HCT116 (cell line): ENCODE measurements around the gene FOXR1. TPM values are rescaled to one million over a fixed set of nuclear protein-coding genes. Genes with fewer than 3 reads are reported as not detected.
A peak's percentile ranks its signal among the peaks of the same experiment; 100 is the strongest.
"Not testable (repeated sequence)": the region's sequence is repeated elsewhere in the genome, so short reads cannot be mapped to it uniquely, and the experiment has no call there.

Experiments used
- ATAC-seq: fragments of 200-7000 bp; cut with Tn5 transposase; 2 replicates; pipeline ENCODE4 v1.9.1; 2020; ENCODE audit warnings: mild to moderate bottlenecking, moderate library complexity
- BruUV-seq: library from RNA; stranded (reverse); fragments of 400-500 nt; replicated peaks from 2 replicates; lab custom pipeline; 2021; lab: Mats Ljungman, UMichigan
- CTCF ChIA-PET: fragments of 300-600 bp; sonication (Branson Sonifier 250); formaldehyde crosslinking; loops from one replicate; lab custom pipeline; 2021; ENCODE audit warnings: antibody characterized with exemption; lab: Charles Lee
- POLR2A ChIA-PET: fragments of 300-600, 350-600 bp; sonication (Branson Sonifier 250); formaldehyde crosslinking; loops from one replicate; lab custom pipeline; 2021; ENCODE audit warnings: antibody characterized with exemption; lab: Charles Lee
- RAD21 ChIA-PET, 2 experiments: fragments of 300-600 bp; sonication (Branson Sonifier 250); formaldehyde crosslinking; loops; one replicate each; lab custom pipeline; 2023; ENCODE audit warnings: low total read pairs in 2 of 2; ENCODE audit not compliant: uncharacterized antibody in 2 of 2, unreplicated experiment in 2 of 2, low non-redundant PET in 1 of 2; lab: Charles Lee
- DNase-seq: peaks from one replicate; pipeline ENCODE4 v3.0.0-alpha.2; 2010; ENCODE audit warnings: low read depth, low spot score
- H2AFZ ChIP-seq: fragments of 200-600 bp; shearing (Covaris generic), sonication (generic); 2 replicates; pipeline ENCODE4 v1.6.1; 2017; ENCODE audit warnings: low read depth, mixed run types, mixed read lengths, antibody characterized with exemption, low read length; ENCODE audit not compliant: poor library complexity, severe bottlenecking
- H3K27ac ChIP-seq: 2 replicates; pipeline ENCODE4 v1.5.1; 2012; ENCODE audit warnings: low read depth, low read length
- H3K27me3 ChIP-seq: fragments of 200-600 bp; sonication (generic); 2 replicates; pipeline ENCODE4 v1.6.1; 2016; ENCODE audit warnings: mixed run types, low read length, mixed read lengths; ENCODE audit not compliant: insufficient read depth
- H3K36me3 ChIP-seq, 2 experiments: fragments of 200-500 bp in 1 of 2; fragments of 200-600 bp in 1 of 2; sonication (Bioruptor generic) in 1 of 2; sonication (generic) in 1 of 2; 2 replicates each; pipeline versions ENCODE4 v1.5.1 to v1.6.1; 2014 to 2016; ENCODE audit warnings: low read length in 2 of 2, inconsistent platforms in 1 of 2, mixed read lengths in 1 of 2, mixed run types in 1 of 2; ENCODE audit not compliant: insufficient read depth in 2 of 2, control insufficient read depth in 1 of 2
- H3K4me1 ChIP-seq, 2 experiments: fragments of 200-600 bp in 1 of 2; sonication (generic) in 1 of 2; 2 replicates each; pipeline versions ENCODE4 v1.5.1 to v1.6.1; 2012 to 2017; ENCODE audit warnings: low read length in 2 of 2, inconsistent platforms in 1 of 2, mild to moderate bottlenecking in 1 of 2, mixed read lengths in 1 of 2, mixed run types in 1 of 2, moderate library complexity in 1 of 2; ENCODE audit not compliant: insufficient read depth in 2 of 2, control insufficient read depth in 1 of 2
- H3K4me2 ChIP-seq: fragments of 200-600 bp; sonication (generic); 2 replicates; pipeline ENCODE4 v1.6.1; 2017; ENCODE audit warnings: mixed run types, low read length, mixed read lengths
- H3K4me3 ChIP-seq, 2 experiments: fragments of 200-600 bp in 1 of 2; sonication (generic) in 1 of 2; replicated peaks in 1 of 2; 2 replicates each; pipeline ENCODE4 v1.5.1; 2011 to 2016; ENCODE audit warnings: low read length in 2 of 2, control low read depth in 1 of 2, low read depth in 1 of 2, mild to moderate bottlenecking in 1 of 2, mixed read lengths in 1 of 2, mixed run types in 1 of 2
- H3K79me2 ChIP-seq: fragments of 200-600 bp; sonication (generic); 2 replicates; pipeline ENCODE4 v1.6.1; 2017; ENCODE audit warnings: mild to moderate bottlenecking, mixed run types, low read length, moderate library complexity, mixed read lengths; ENCODE audit not compliant: insufficient read depth
- H3K9ac ChIP-seq: fragments of 200-600 bp; sonication (generic); 2 replicates; pipeline ENCODE4 v1.6.1; 2016; ENCODE audit warnings: low read length, mixed read lengths
- H3K9me2 ChIP-seq: fragments of 200-600 bp; sonication (generic), shearing (Covaris generic); 2 replicates; pipeline ENCODE4 v1.6.1; 2017; ENCODE audit warnings: mixed run types, mild to moderate bottlenecking, moderate library complexity; ENCODE audit not compliant: insufficient read depth
- H3K9me3 ChIP-seq, 2 experiments: fragments of 200-500 bp in 1 of 2; fragments of 200-600 bp in 1 of 2; sonication (Bioruptor generic) in 1 of 2; sonication (generic) in 1 of 2; 2 replicates each; pipeline ENCODE4 v1.6.1; 2014 to 2017; ENCODE audit warnings: low read length in 2 of 2, mixed read lengths in 2 of 2, inconsistent platforms in 1 of 2, low read depth in 1 of 2, mild to moderate bottlenecking in 1 of 2, mixed run types in 1 of 2, moderate library complexity in 1 of 2; ENCODE audit not compliant: control insufficient read depth in 1 of 2, insufficient read depth in 1 of 2
- H4K20me1 ChIP-seq: fragments of 200-600 bp; sonication (generic), shearing (Covaris generic); 2 replicates; pipeline ENCODE4 v1.6.1; 2017; ENCODE audit warnings: mixed run types, mild to moderate bottlenecking, moderate library complexity; ENCODE audit not compliant: insufficient read depth
- ATF3 ChIP-seq: IDR thresholded peaks from 2 replicates; pipeline ENCODE4 v1.6.1; 2012
- CBX3 ChIP-seq: IDR thresholded peaks from 2 replicates; pipeline ENCODE4 v1.6.1; 2012; ENCODE audit warnings: low read depth
- CEBPB ChIP-seq: IDR thresholded peaks from 2 replicates; pipeline ENCODE4 v1.6.1; 2012; ENCODE audit warnings: low read depth
- CTCF ChIP-seq, 3 experiments: fragments of 200-600 bp in 1 of 3; sonication (generic) in 1 of 3; IDR thresholded peaks in 2 of 3; conservative IDR thresholded peaks in 1 of 3; 2 replicates each; pipeline ENCODE4 v1.5.1; 2012 to 2017; ENCODE audit warnings: low read depth in 2 of 3, low read length in 2 of 3, antibody characterized with exemption in 1 of 3, borderline replicate concordance in 1 of 3, control low read depth in 1 of 3, mild to moderate bottlenecking in 1 of 3, mixed read lengths in 1 of 3, mixed run types in 1 of 3, moderate library complexity in 1 of 3; ENCODE audit not compliant: insufficient read depth in 1 of 3
- ELF1 ChIP-seq: IDR thresholded peaks from 2 replicates; pipeline ENCODE4 v1.6.1; 2012; ENCODE audit warnings: low read depth, borderline replicate concordance
- EZH2 ChIP-seq: fragments of 200-600 bp; sonication (generic); IDR thresholded peaks from 2 replicates; pipeline ENCODE4 v1.6.1; 2017; ENCODE audit warnings: antibody characterized with exemption, mixed run types
- FOSL1 ChIP-seq: IDR thresholded peaks from 2 replicates; pipeline ENCODE4 v1.6.1; 2012; ENCODE audit warnings: low read depth
- JUND ChIP-seq: IDR thresholded peaks from 2 replicates; pipeline ENCODE4 v1.6.1; 2012
- POLR2A ChIP-seq: IDR thresholded peaks from 2 replicates; pipeline ENCODE4 v1.7.0; 2011; ENCODE audit warnings: borderline replicate concordance; ENCODE audit not compliant: insufficient read depth, insufficient read length; ENCODE audit errors: extremely low read depth
- POLR2AphosphoS5 ChIP-seq: IDR thresholded peaks from 2 replicates; pipeline ENCODE4 v1.6.1; 2011; ENCODE audit warnings: mild to moderate bottlenecking, low read depth, low read length, moderate library complexity
- RAD21 ChIP-seq: IDR thresholded peaks from 2 replicates; pipeline ENCODE4 v1.6.1; 2012; ENCODE audit warnings: low read depth, mild to moderate bottlenecking
- SP1 ChIP-seq: IDR thresholded peaks from 2 replicates; pipeline ENCODE4 v1.6.1; 2012; ENCODE audit warnings: low read depth
- SRF ChIP-seq: IDR thresholded peaks from 2 replicates; pipeline ENCODE4 v1.6.1; 2012; ENCODE audit warnings: low read depth
- TCF7L2 ChIP-seq: IDR thresholded peaks from 2 replicates; pipeline ENCODE4 v1.7.0; 2011; ENCODE audit warnings: borderline replicate concordance, inconsistent platforms; ENCODE audit not compliant: insufficient read depth, insufficient read length; ENCODE audit errors: extremely low read depth
- YY1 ChIP-seq: IDR thresholded peaks from 2 replicates; pipeline ENCODE4 v1.6.1; 2011; ENCODE audit warnings: low read length, low read depth, moderate library complexity, mild to moderate bottlenecking; ENCODE audit not compliant: insufficient replicate concordance; ENCODE audit errors: extremely low read depth
- ZBTB33 ChIP-seq: IDR thresholded peaks from 2 replicates; pipeline ENCODE4 v1.6.1; 2011; ENCODE audit warnings: mild to moderate bottlenecking, low read length, moderate library complexity; ENCODE audit not compliant: insufficient replicate concordance; ENCODE audit errors: extremely low read depth
- ZFX ChIP-seq: fragments of 450-650 bp; IDR thresholded peaks from 2 replicates; pipeline ENCODE4 v1.6.1; 2017
- ZNF274 ChIP-seq: fragments of 200-500 bp; sonication (Bioruptor generic); IDR thresholded peaks from 2 replicates; pipeline ENCODE4 v1.6.1; 2014; ENCODE audit warnings: mild to moderate bottlenecking, low read depth, low read length, inconsistent platforms
- intact Hi-C: fragments of 100-400 bp; cut with micrococcal nuclease; formaldehyde crosslinking; loops from 2 replicates; pipeline ENCODE4 v1.10.0; 2022
- total RNA-seq: library from RNA; stranded (reverse); gene quantifications from one replicate; pipeline ENCODE4 v1.2.1, GENCODE V29; 2021; ENCODE audit not compliant: unreplicated experiment
- TF ChIP-seq, protein P1 (sequence below): IDR thresholded peaks from 2 replicates; pipeline ENCODE4 v1.6.1; 2012

Gene FOXR1
- total RNA-seq, 1 experiment from 2014 or later = not detected

GRCh38 chr11:118988280-118988679 is 16.7 kb downstream of the FOXR1 start:
- Histone ChIP-seq H3K9me3 (no peaks in the 10 kb centered on the region), H3K4me2 (peak overlapping the region; percentile 56), H3K4me3 (no peak overlapping the region), H3K9ac (peak overlapping the region; percentile 8; the same call in 1 of the 2 replicates), H3K9me2 (no peaks in the 10 kb centered on the region), H3K36me3 (no peaks in the 10 kb centered on the region), H3K27ac (peak overlapping the region; percentile 33), H2AFZ (no peak overlapping the region), H3K4me1 (peaks cover 11 to 26% of the 10 kb centered on the region in 2 experiments), H3K79me2 (no peaks in the 10 kb centered on the region), H4K20me1 (no peaks in the 10 kb centered on the region), H3K27me3 (no peaks in the 10 kb centered on the region)
- TF ChIP-seq ZBTB33 (no peak), ZNF274 (no peak), FOSL1 (no peak), CTCF (IDR thresholded peaks at IDR 0.05 in 2 of 3, conservative IDR thresholded peaks at IDR 0.05 in 1 of 3; ENCODE audit: borderline replicate concordance in 1 of 3, insufficient read depth in 1 of 3, low read depth in 2 of 3, low read length in 2 of 3) (no peak), CEBPB (no peak), JUND (no peak), YY1 (no peak), ELF1 (no peak), POLR2AphosphoS5 (no peak), CBX3 (no peak), TCF7L2 (no peak), ZFX (no peak), SRF (no peak), SP1 (no peak), RAD21 (no peak), EZH2 (no peak), ATF3 (no peak), POLR2A (no peak)
- TF ChIP-seq, protein P1, sequence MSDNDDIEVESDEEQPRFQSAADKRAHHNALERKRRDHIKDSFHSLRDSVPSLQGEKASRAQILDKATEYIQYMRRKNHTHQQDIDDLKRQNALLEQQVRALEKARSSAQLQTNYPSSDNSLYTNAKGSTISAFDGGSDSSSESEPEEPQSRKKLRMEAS = no peak
- DNase-seq (no peak), ATAC-seq (peak; percentile 59)
- RAD21 ChIA-PET = no interaction called here
- CTCF ChIA-PET = no interaction called here
- POLR2A ChIA-PET = interaction anchor here (0.6 kb wide), 1 partner anchor 365 kb away, joined by 3 read pairs; no protein-coding TSS in a partner anchor
- no TSS peak for BruUV-seq
- intact Hi-C loops = no loop called here

DNA sequence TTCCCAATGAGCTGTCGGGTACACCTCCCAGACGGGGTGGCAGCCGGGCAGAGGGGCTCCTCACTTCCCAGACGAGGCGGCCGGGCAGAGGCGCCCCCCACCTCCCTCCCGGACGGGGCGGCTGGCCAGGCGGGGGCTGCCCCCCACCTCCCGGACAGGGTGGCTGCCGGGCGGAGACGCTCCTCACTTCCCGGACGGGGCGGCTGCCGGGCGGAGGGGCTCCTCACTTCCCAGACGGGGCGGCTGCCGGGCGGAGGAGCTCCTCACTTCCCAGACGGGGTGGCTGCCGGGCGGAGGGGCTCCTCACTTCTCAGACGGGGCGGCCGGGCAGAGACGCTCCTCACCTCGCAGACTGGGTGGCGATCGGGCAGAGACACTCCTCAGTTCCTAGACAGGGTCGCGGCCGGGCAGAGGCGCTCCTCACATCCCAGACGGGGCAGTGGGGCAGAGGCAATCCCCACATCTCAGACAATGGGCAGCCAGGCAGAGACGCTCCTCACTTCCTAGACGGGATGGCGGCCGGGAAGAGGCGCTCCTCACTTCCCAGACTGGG is 20.0 kb downstream of the FOXR1 start:
- H2AFZ ChIP-seq, H3K9me3 ChIP-seq, CTCF ChIA-PET, DNase-seq, H3K9ac ChIP-seq, H3K27ac ChIP-seq, H4K20me1 ChIP-seq, H3K4me2 ChIP-seq, H3K79me2 ChIP-seq, BruUV-seq, H3K4me3 ChIP-seq, POLR2A ChIA-PET, RAD21 ChIA-PET, H3K27me3 ChIP-seq, ATAC-seq, H3K36me3 ChIP-seq, H3K9me2 ChIP-seq, intact Hi-C loops: not testable (repeated sequence)
- peaks cover 11 to 30% of the 10 kb centered on the region in 2 experiments for H3K4me1 ChIP-seq
